Activated CD4-positive, alpha-beta T cell treated with anti-CD3 and anti-CD28 coated beads, Interleukin-2, amount 10 ng/mL, durations not matched to agents 24 days and 14 days (primary cell): ENCODE data around the gene AKR1C2. TPM values are rescaled to one million over a fixed set of nuclear protein-coding genes. Genes with fewer than 3 reads are reported as not detected.
"Not testable (repeated sequence)": the region's sequence is repeated elsewhere in the genome, so short reads cannot be mapped to it uniquely, and the experiment has no call there.

ENCODE experiments used
- DNase-seq: peaks from one replicate; pipeline ENCODE4 v3.0.0; 2022
- H3K27ac Mint-ChIP-seq: one replicate; pipeline ENCODE4 v1.8.0; 2022; ENCODE audit warnings: mild to moderate bottlenecking, mixed read lengths
- H3K27me3 Mint-ChIP-seq: one replicate; pipeline ENCODE4 v1.8.0; 2022; ENCODE audit warnings: mixed read lengths
- H3K36me3 Mint-ChIP-seq: one replicate; pipeline ENCODE4 v1.8.0; 2022; ENCODE audit warnings: low read depth, mild to moderate bottlenecking, mixed read lengths
- H3K4me1 Mint-ChIP-seq: one replicate; pipeline ENCODE4 v1.8.0; 2021; ENCODE audit warnings: mixed read lengths
- H3K4me3 Mint-ChIP-seq: one replicate; pipeline ENCODE4 v1.8.0; 2022; ENCODE audit warnings: mild to moderate bottlenecking, moderate library complexity, mixed read lengths
- H3K9me3 Mint-ChIP-seq: one replicate; pipeline ENCODE4 v1.8.0; 2021; ENCODE audit warnings: mixed read lengths
- intact Hi-C: fragments of 100-400 bp; cut with micrococcal nuclease; formaldehyde crosslinking; loops from one replicate; pipeline ENCODE4 v1.15.1; 2023
- total RNA-seq: library from RNA; stranded (reverse); gene quantifications from 2 replicates; pipeline ENCODE4 v1.2.3, GENCODE V29; 2022

The AKR1C2 gene
- total RNA-seq, 1 donor from 2014 or later = not detected

- DNase-seq, intact Hi-C loops, H3K36me3 Mint-ChIP-seq, H3K27ac Mint-ChIP-seq, H3K9me3 Mint-ChIP-seq, H3K4me1 Mint-ChIP-seq, H3K4me3 Mint-ChIP-seq, H3K27me3 Mint-ChIP-seq: not testable (repeated sequence)
Observed at GRCh38 chr10:4970362-4970761, 33.3 kb downstream of the AKR1C2 start.

- H3K9me3 Mint-ChIP-seq, H3K27me3 Mint-ChIP-seq, DNase-seq, H3K4me1 Mint-ChIP-seq, H3K27ac Mint-ChIP-seq, H3K4me3 Mint-ChIP-seq, intact Hi-C loops, H3K36me3 Mint-ChIP-seq: not testable (repeated sequence)
Observed at GRCh38 chr10:4969289-4969688, 34.4 kb downstream of the AKR1C2 start.

- H3K27ac Mint-ChIP-seq, H3K36me3 Mint-ChIP-seq, intact Hi-C loops, H3K4me3 Mint-ChIP-seq, H3K4me1 Mint-ChIP-seq, DNase-seq, H3K27me3 Mint-ChIP-seq, H3K9me3 Mint-ChIP-seq: not testable (repeated sequence)
Observed at GRCh38 chr10:4967189-4967588, 36.5 kb downstream of the AKR1C2 start.

DNA sequence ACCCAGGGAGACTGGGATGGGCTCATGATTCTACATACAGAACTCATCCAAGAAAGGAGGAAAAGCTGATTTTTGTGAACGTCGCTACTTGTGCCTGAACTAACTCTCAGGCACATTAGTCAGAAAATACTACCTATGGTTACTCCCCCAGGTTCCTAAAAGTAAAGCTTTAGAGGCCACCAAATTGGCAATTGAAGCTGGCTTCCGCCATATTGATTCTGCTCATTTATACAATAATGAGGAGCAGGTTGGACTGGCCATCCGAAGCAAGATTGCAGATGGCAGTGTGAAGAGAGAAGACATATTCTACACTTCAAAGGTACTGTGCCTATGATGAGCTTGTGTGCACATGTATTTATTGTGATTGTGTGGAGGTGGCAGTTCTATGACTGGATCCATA lies 37.9 kb downstream of the AKR1C2 start:
- H3K9me3 Mint-ChIP-seq, H3K27ac Mint-ChIP-seq, H3K4me1 Mint-ChIP-seq, H3K27me3 Mint-ChIP-seq, intact Hi-C loops, H3K4me3 Mint-ChIP-seq, DNase-seq, H3K36me3 Mint-ChIP-seq: not testable (repeated sequence)

- H3K27me3 Mint-ChIP-seq, H3K36me3 Mint-ChIP-seq, H3K9me3 Mint-ChIP-seq, H3K4me1 Mint-ChIP-seq, H3K27ac Mint-ChIP-seq, H3K4me3 Mint-ChIP-seq, intact Hi-C loops, DNase-seq: not testable (repeated sequence)
Observed at GRCh38 chr10:4963815-4964154, 39.9 kb downstream of the AKR1C2 start.

GRCh38 chr10:4962876-4963814 lies 40.5 kb downstream of the AKR1C2 start, which contains the start of gene AKR1C1:
AKR1C1 (plus strand) TSS chr10:4963415; CDS start chr10:4963445, 30 bp downstream.
- H3K4me1 Mint-ChIP-seq, intact Hi-C loops, H3K27me3 Mint-ChIP-seq, H3K36me3 Mint-ChIP-seq, H3K9me3 Mint-ChIP-seq, DNase-seq, H3K27ac Mint-ChIP-seq, H3K4me3 Mint-ChIP-seq: not testable (repeated sequence)

DNA sequence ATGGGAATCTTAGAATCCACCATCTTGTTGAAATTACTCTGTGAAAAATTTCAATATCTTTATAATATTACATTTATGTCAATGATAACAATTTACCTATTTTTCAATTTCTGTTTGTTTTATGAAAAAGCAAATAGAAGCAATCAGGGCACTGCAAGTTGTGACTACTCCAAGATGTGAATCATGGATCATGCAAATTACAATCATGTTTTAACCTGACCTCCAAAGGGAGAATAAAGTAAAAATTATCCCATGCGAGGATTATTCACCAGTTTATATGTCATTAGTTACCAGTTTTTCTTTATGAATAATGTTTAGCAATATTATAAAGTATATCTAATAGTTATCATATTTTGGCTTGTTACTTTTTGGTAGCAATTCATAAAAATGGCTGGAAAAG lies 41.3 kb downstream of the AKR1C2 start:
- H3K4me3 Mint-ChIP-seq, H3K27me3 Mint-ChIP-seq, H3K9me3 Mint-ChIP-seq, DNase-seq, intact Hi-C loops, H3K27ac Mint-ChIP-seq, H3K4me1 Mint-ChIP-seq, H3K36me3 Mint-ChIP-seq: not testable (repeated sequence)

DNA sequence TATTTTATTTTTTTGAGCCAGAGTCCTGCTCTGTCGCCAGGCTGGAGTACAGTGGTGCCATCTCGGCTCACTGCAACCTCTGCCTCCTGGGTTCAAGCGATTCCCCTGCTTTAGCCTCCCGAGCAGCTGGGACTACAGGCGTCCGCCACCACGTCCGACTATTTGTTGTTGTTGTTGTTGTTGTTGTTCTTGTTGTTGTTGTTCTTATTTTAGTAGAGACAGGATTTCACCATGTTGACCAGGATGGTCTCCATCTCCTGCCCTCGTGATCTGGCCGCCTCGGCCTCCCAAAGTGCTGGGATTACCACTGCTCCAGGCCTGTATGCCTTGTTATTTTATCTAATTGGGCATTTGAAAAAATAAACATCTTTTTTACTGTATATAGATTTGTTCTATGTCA lies 42.1 kb downstream of the AKR1C2 start:
- intact Hi-C loops = not testable (repeated sequence)

DNA sequence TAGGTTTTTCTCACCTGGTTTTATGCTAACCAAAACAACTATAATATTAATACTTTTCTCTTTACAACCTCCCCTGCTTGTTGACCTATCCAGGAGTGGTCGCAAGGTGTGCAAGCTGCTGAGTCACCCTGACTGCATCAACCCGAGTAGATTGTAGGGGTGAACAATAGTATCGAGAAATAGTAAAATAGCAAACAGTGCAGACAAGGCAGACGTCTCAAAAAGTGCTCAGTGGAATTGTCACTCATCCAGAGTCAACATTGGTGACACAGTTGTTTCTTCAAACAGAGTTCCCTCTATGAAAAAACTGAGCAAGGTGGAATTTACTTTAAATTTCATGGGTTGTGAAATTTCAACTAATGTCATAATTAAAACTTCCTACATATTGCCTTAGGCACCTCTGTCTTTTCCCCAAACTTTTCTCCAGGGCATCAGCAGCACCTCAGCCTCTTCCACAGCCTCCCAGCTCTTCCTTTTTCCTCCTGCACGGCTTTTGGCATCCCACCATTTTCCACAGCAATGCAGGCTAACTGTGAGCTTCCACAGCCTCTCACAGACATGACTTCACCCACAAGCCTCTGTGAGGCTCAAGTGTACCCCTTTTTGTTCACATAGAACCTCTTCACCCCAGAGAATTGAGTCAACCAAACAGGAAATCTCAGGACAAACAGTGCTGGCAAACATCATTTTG lies 46.6 kb downstream of the AKR1C2 start:
- H3K9me3 Mint-ChIP-seq, H3K27me3 Mint-ChIP-seq, H3K36me3 Mint-ChIP-seq, H3K27ac Mint-ChIP-seq, intact Hi-C loops, H3K4me1 Mint-ChIP-seq, DNase-seq, H3K4me3 Mint-ChIP-seq: not testable (repeated sequence)

More for the DNA sequence above, 42.1 kb downstream of the AKR1C2 start:
- not testable (repeated sequence) for H3K27me3 Mint-ChIP-seq, H3K36me3 Mint-ChIP-seq, H3K4me3 Mint-ChIP-seq, H3K9me3 Mint-ChIP-seq, DNase-seq, H3K27ac Mint-ChIP-seq, H3K4me1 Mint-ChIP-seq

GRCh38 chr10:4956088-4956487 lies 47.6 kb downstream of the AKR1C2 start:
- H3K4me3 Mint-ChIP-seq, H3K27ac Mint-ChIP-seq, H3K27me3 Mint-ChIP-seq, H3K36me3 Mint-ChIP-seq, H3K4me1 Mint-ChIP-seq, DNase-seq, intact Hi-C loops, H3K9me3 Mint-ChIP-seq: not testable (repeated sequence)

DNA sequence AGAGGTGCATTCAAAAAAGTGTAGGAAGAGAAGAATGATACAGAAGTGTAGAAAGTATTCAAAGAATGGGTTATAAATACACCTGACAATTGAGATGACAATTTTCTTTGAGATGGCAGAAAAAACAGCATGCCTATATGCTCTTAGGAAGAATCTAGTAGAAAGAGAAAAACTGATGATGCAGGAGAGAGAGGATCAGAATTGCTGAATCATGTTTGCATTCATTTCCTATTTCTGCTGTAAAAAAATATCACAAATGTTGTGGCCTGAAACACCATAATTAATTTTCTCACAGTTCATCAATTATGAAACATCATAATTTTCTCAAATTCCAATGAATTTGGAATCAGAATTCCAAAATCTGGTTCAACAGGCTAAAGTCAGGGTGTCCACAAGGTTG lies 50.3 kb downstream of the AKR1C2 start:
- Mint-ChIP-seq H3K27me3 (no peaks in the 10 kb centered on the region), H3K27ac (no peak overlapping the region), H3K9me3 (no peaks in the 10 kb centered on the region), H3K36me3 (no peaks in the 10 kb centered on the region), H3K4me1 (no peaks in the 10 kb centered on the region), H3K4me3 (no peak overlapping the region)
- no peak for DNase-seq
- intact Hi-C loops = no loop called here

DNA sequence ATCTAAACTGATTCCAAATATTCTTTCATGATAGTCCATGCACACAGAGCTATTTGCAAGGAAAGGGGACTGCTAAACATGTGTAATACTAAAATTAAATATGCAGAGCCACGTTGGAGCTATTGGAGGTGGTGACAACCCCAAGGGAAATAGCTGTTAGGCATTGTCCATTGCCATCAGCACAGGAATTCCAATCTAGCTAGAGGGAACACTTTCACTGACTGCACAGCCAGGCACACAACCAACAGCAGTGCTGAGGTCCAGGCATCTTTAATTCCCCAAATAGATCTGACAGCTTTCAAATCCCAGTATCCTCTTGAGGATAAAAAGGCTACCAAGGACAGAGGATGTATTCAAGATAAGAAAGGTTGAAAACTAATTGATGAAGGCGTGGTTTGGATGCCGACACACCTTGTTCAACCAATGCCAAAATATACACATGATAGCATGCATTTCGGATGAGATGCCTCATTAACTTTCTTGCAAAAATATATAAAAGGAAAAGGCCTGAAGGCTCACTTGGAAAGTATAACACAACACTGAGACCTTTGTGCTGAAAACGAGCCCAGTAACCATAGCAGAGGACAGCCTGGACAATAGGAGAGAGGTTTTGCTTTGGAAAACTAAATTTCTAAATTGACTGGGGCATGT lies 52.0 kb downstream of the AKR1C2 start:
- H3K36me3 Mint-ChIP-seq, H3K4me3 Mint-ChIP-seq, H3K9me3 Mint-ChIP-seq, DNase-seq, H3K27ac Mint-ChIP-seq, H3K4me1 Mint-ChIP-seq, intact Hi-C loops, H3K27me3 Mint-ChIP-seq: not testable (repeated sequence)

- intact Hi-C loops = no loop called here
- Mint-ChIP-seq H3K4me3 (no peak overlapping the region), H3K27ac (no peak overlapping the region), H3K36me3 (no peaks in the 10 kb centered on the region), H3K27me3 (no peaks in the 10 kb centered on the region), H3K4me1 (no peaks in the 10 kb centered on the region), H3K9me3 (no peaks in the 10 kb centered on the region)
- DNase-seq = no peak
Observed at GRCh38 chr10:4947635-4948596, 55.7 kb downstream of the AKR1C2 start.
